Spleen (tissue), 11 donors: ENCODE results near the gene RAG2. TPM values are rescaled to one million over a fixed set of nuclear protein-coding genes. Genes with fewer than 3 reads are reported as not detected.
"Not testable (repeated sequence)": the region's sequence is repeated elsewhere in the genome, so short reads cannot be mapped to it uniquely, and the experiment has no call there.

Experiments
- DNase-seq: peaks from one replicate; pipeline ENCODE4 v3.0.0-alpha.2; 2020
- H3K27ac ChIP-seq, 8 donors: fragments of 200-600 bp; sonication (generic) in 7 of 8; 1 replicate in 4 of 8; 2 replicates in 4 of 8; pipeline versions ENCODE4 v1.5.0 to v1.8.0; 2016 to 2021; ENCODE audit warnings: inconsistent platforms in 4 of 8, mild to moderate bottlenecking in 4 of 8, moderate library complexity in 1 of 8
- H3K27me3 ChIP-seq, 7 donors: fragments of 200-600 bp; sonication (generic) in 6 of 7; replicated peaks in 1 of 7; 1 replicate in 4 of 7; 2 replicates in 3 of 7; pipeline versions ENCODE4 v1.5.0 to v1.8.0; 2016 to 2021; ENCODE audit warnings: inconsistent platforms in 3 of 7, mild to moderate bottlenecking in 1 of 7
- H3K36me3 ChIP-seq, 6 donors: fragments of 200-600 bp; sonication (generic) in 5 of 6; 1 replicate in 4 of 6; 2 replicates in 2 of 6; pipeline versions ENCODE4 v1.5.0 to v1.8.0; 2016 to 2021; ENCODE audit warnings: inconsistent platforms in 2 of 6
- H3K4me1 ChIP-seq, 6 donors: fragments of 200-600 bp; sonication (generic) in 5 of 6; 1 replicate in 3 of 6; 2 replicates in 3 of 6; pipeline versions ENCODE4 v1.5.0 to v1.8.0; 2016 to 2021; ENCODE audit warnings: inconsistent platforms in 3 of 6
- H3K4me3 ChIP-seq, 8 donors: fragments of 200-600 bp; sonication (generic) in 7 of 8; 1 replicate in 4 of 8; 2 replicates in 4 of 8; pipeline versions ENCODE4 v1.5.0 to v1.8.0; 2016 to 2021; ENCODE audit warnings: inconsistent platforms in 4 of 8, mild to moderate bottlenecking in 4 of 8, moderate library complexity in 2 of 8
- H3K9me3 ChIP-seq, 8 donors: fragments of 200-600 bp; sonication (generic) in 7 of 8; 1 replicate in 4 of 8; 2 replicates in 4 of 8; pipeline versions ENCODE4 v1.5.0 to v1.8.0; 2016 to 2021; ENCODE audit warnings: inconsistent platforms in 4 of 8
- POLR2A ChIP-seq, 3 donors: fragments of 450-650 bp; IDR thresholded peaks; one replicate each; pipeline ENCODE4 v1.5.1; 2017; ENCODE audit warnings: antibody characterized with exemption in 3 of 3, mild to moderate bottlenecking in 1 of 3
- POLR2AphosphoS5 ChIP-seq, 3 donors: sonication (generic); formaldehyde crosslinking; IDR thresholded peaks; one replicate each; pipeline ENCODE4 v1.5.1; 2017; ENCODE audit warnings: antibody characterized with exemption in 3 of 3
- WGBS, 5 donors: extraction: QIAGEN DNeasy Blood & Tissue Kit in 3 of 5; methylation state at CpG; one replicate each; pipeline versions ENCODE4 v1.1.5 to v1.1.7; 2013 to 2018; 5-methylcytosine and 5-hydroxymethylcytosine counted together
- intact Hi-C: fragments of 100-400 bp; cut with DNase I; formaldehyde crosslinking; loops from one replicate; pipeline ENCODE4 v1.15.0; 2023; ENCODE audit warnings: low total_unique reads
- polyA plus RNA-seq, 3 donors: library from polyadenylated mRNA; stranded (reverse); fragments of 200-250 nt; gene quantifications; one replicate each; pipeline ENCODE4 v1.2.1, GENCODE V29; 2013
- total RNA-seq, 7 donors: library from RNA; depleted of rRNA in 3 of 7; stranded (reverse); fragments of >200 nt in 3 of 7; fragmentation: NEBNext Ultra II Directional in 4 of 7; extraction: Animal tissue kit (Norgen Biotek cat#: 25700) in 4 of 7; gene quantifications; one replicate each; pipeline versions ENCODE4 v1.1.0 to v1.2.1, GENCODE V29; 2016 to 2021
- TF ChIP-seq, protein P1 (sequence below), 11 experiments: fragments of 200-600 bp in 7 of 11; fragments of 450-650 bp in 4 of 11; sonication (generic) in 4 of 11; IDR thresholded peaks in 8 of 11; conservative IDR thresholded peaks in 3 of 11; 1 replicate in 7 of 11; 2 replicates in 4 of 11; pipeline versions ENCODE4 v1.4.0 to v1.8.0; 2016 to 2021; ENCODE audit warnings: antibody characterized with exemption in 11 of 11, inconsistent platforms in 4 of 11, mild to moderate bottlenecking in 1 of 11
- donor health status: healthy with polysubstance abuse.
- donor health status: DM: no; HTN: no; CAD: no; lungs with moderate emphysema.
- donor health status: DM: no; HTN: no; CAD: no.
- donor health status: Bipolar disorder and iron deficiency.
- donor health status: healthy.
- donor health status: DM: no; HTN: no; CAD: no.
- donor health status: DM: yes; HTN: yes; CAD: no.

RAG2 gene
- total and polyA plus RNA-seq, 10 donors, result not detected

DNA sequence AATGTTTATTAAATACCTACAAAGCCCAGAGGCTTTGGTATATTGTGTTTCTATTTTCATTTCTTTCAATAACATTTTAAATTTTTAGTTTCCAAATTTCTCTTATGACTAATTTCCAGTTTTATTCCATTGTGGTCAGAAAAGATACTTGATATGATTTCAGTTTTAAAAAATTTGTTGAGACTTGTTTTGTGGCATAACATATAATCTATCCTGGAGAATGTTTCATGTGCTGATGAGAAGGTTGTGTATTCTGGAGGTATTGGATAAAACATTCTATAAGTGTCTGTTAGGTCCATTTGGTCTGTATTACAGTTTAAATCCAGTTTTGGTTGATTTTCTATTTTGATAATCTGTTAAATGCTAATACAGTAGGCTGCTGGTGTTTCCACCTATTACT lies 40.0 kb downstream of the RAG2 start:
- Histone ChIP-seq H3K4me1 (no peaks in the 10 kb centered on the region), H3K4me3 (no peak overlapping the region), H3K27ac (peak overlapping the region in 5 of 8 donors; percentile 18 to 45 (median 31)), H3K36me3 (no peaks in the 10 kb centered on the region), H3K9me3 (peaks cover 0 to 14% (median 2%) of the 10 kb centered on the region in 8 donors), H3K27me3 (no peaks in the 10 kb centered on the region)
- TF ChIP-seq, protein P1, sequence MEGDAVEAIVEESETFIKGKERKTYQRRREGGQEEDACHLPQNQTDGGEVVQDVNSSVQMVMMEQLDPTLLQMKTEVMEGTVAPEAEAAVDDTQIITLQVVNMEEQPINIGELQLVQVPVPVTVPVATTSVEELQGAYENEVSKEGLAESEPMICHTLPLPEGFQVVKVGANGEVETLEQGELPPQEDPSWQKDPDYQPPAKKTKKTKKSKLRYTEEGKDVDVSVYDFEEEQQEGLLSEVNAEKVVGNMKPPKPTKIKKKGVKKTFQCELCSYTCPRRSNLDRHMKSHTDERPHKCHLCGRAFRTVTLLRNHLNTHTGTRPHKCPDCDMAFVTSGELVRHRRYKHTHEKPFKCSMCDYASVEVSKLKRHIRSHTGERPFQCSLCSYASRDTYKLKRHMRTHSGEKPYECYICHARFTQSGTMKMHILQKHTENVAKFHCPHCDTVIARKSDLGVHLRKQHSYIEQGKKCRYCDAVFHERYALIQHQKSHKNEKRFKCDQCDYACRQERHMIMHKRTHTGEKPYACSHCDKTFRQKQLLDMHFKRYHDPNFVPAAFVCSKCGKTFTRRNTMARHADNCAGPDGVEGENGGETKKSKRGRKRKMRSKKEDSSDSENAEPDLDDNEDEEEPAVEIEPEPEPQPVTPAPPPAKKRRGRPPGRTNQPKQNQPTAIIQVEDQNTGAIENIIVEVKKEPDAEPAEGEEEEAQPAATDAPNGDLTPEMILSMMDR (IDR thresholded peaks at IDR 0.05 in 8 of 11, conservative IDR thresholded peaks at IDR 0.05 in 3 of 11), result no peak
- TF ChIP-seq POLR2A (IDR thresholded peaks at IDR 0.05) (no peak), POLR2AphosphoS5 (IDR thresholded peaks at IDR 0.05) (no peak)
- no peak for DNase-seq
- intact Hi-C loops, result no loop called here

DNA sequence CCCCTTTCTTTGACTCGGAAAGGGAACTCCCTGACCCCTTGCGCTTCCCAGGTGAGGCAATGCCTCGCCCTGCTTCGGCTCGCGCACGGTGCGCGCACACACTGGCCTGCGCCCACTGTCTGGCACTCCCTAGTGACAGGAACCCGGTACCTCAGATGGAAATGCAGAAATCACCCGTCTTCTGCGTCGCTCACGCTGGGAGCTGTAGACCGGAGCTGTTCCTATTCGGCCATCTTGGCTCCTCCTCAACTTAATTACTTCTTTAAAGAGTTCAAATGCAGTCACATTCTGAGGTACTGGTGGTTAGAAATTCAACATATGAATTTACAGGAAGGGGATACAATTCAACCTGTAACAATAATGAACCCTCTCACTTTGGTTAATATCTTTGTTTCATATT lies 40.6 kb downstream of the RAG2 start:
- H3K36me3 ChIP-seq, H3K4me1 ChIP-seq, H3K4me3 ChIP-seq, H3K27me3 ChIP-seq, DNase-seq, H3K27ac ChIP-seq, intact Hi-C loops: not testable (repeated sequence)
- WGBS, 5 donors, result 96 to 99% (median 98%) methylated on average over 14 to 17 of the region's 17 CpGs
- peaks cover 0 to 14% (median 2%) of the 10 kb centered on the region in 8 donors for H3K9me3 ChIP-seq

DNA sequence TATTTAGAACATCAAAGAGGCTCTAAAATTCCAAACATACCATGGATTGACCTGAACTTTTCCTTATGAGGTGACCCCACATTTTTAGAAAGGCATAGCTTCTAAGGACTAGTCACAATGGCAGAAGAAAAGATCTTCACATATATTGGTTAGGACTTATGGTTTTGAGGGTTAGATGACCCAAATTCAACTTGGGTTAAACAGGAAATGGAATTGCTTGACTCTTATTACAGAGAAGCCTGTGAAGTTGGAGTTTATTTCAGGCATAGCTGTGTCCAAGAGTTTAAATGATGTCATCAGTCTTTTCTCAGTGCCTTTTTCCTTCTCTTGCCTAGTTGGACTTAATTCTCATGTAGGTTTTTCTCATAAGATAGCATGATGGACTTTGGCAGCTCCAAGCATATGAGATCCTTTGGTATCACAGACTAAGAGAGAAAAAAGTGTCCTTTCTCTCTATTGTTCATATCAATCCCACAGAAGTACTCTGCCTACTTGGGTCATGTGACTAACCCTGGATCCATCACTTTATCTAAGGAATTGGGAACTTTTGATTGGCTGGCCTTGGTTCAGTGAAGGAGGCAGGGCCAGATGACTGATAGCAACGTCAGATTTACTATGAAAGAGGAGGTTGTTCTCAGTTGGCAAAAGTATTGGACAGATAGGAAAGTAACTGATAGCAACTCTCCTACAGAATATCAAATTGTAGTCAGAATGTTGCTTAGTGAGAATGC lies 47.5 kb downstream of the RAG2 start:
- DNase-seq, result no peak
- H3K27me3 ChIP-seq, result no peaks in the 10 kb centered on the region
- peaks cover 0 to 7% (median 0%) of the 10 kb centered on the region in 8 donors for H3K9me3 ChIP-seq
- no peaks in the 10 kb centered on the region for H3K4me1 ChIP-seq
- intact Hi-C loops, result no loop called here
- no peaks in the 10 kb centered on the region for H3K36me3 ChIP-seq
- TF ChIP-seq POLR2A (IDR thresholded peaks at IDR 0.05) (no peak), POLR2AphosphoS5 (IDR thresholded peaks at IDR 0.05) (no peak)
- TF ChIP-seq, protein P1 (IDR thresholded peaks at IDR 0.05 in 8 of 11, conservative IDR thresholded peaks at IDR 0.05 in 3 of 11), result no peak
- H3K27ac ChIP-seq, result no peak overlapping the region
- 33 to 74% (median 63%) methylated on average over 1 of the region's 1 CpG for WGBS, 5 donors
- H3K4me3 ChIP-seq, result no peak overlapping the region

Other genes starting within 250 kb of the RAG2 start
- 10 to 100 TPM; 18.5 to 26.1 (median 20.6) TPM for gene TRAF6, start 88.0 kb downstream of the RAG2 start, total RNA-seq
- gene TRAF6, start 88.0 kb downstream of the RAG2 start, polyA plus RNA-seq, result 1 to 10 TPM; 2.1 to 3.9 (median 2.7) TPM
- 10 to 100 TPM in 1 of 7 donors, 1 to 10 TPM in 6; 3.9 to 12.6 (median 7.3) TPM for gene RAG1, start 30.2 kb downstream of the RAG2 start, total RNA-seq
- gene RAG1, start 30.2 kb downstream of the RAG2 start, polyA plus RNA-seq, result 1 to 10 TPM in 1 of 3 donors, under 1 TPM in 2; 0.39 to 2.1 (median 0.80) TPM
- 10 to 100 TPM in 3 of 7 donors, 1 to 10 TPM in 4; 5.8 to 15.7 (median 9.0) TPM for gene IFTAP, start 3.7 kb downstream of the RAG2 start, total RNA-seq
- 10 to 100 TPM in 2 of 3 donors, 1 to 10 TPM in 1; 9.7 to 14.9 (median 12.1) TPM for gene IFTAP, start 3.7 kb downstream of the RAG2 start, polyA plus RNA-seq